HEK293T (cell line): Measurements from ENCODE around the gene KDM1B.

ENCODE experiments used
- ARNT ChIP-seq: fragments of 450-650 bp; IDR thresholded peaks from 2 replicates; pipeline ENCODE4 v1.6.1; 2017; ENCODE audit warnings: mild to moderate bottlenecking
- BHLHE40 ChIP-seq: fragments of 450-650 bp; IDR thresholded peaks from 2 replicates; pipeline ENCODE4 v1.6.1; 2016; ENCODE audit warnings: mild to moderate bottlenecking, moderate library complexity, borderline replicate concordance
- FOXA1 ChIP-seq: fragments of 450-650 bp; IDR thresholded peaks from 2 replicates; pipeline ENCODE4 v1.6.1; 2016; ENCODE audit warnings: mild to moderate bottlenecking
- FOXM1 ChIP-seq: fragments of 450-650 bp; IDR thresholded peaks from 2 replicates; pipeline ENCODE4 v1.6.1; 2017; ENCODE audit warnings: mild to moderate bottlenecking, borderline replicate concordance
- NFRKB ChIP-seq: fragments of 450-650 bp; IDR thresholded peaks from 2 replicates; pipeline ENCODE4 v1.6.1; 2016; ENCODE audit warnings: mild to moderate bottlenecking, moderate library complexity
- PKNOX1 ChIP-seq: fragments of 450-650 bp; IDR thresholded peaks from 2 replicates; pipeline ENCODE4 v1.6.1; 2016
- SP1 ChIP-seq: fragments of 450-650 bp; IDR thresholded peaks from 2 replicates; pipeline ENCODE4 v1.6.1; 2017

GRCh38 chr6:18142591-18142861, 12.7 kb upstream of the KDM1B start:
- TF ChIP-seq FOXA1: no peak
- TF ChIP-seq FOXM1: no peak
- no peak for TF ChIP-seq NFRKB
- no peak for TF ChIP-seq PKNOX1
- no peak for TF ChIP-seq BHLHE40
- TF ChIP-seq ARNT: no peak
- no peak for TF ChIP-seq SP1
